B cell (primary cell): ENCODE measurements around the gene DSCAML1.

Experiments
- EZH2 ChIP-seq: IDR thresholded peaks from 2 replicates; pipeline ENCODE4 v1.6.1; 2012; ENCODE audit warnings: borderline replicate concordance, low read depth, mild to moderate bottlenecking, moderate library complexity, low read length; ENCODE audit not compliant: insufficient read depth, poor library complexity, severe bottlenecking
- TF ChIP-seq, protein P1 (sequence below): fragments of 200-600 bp; IDR thresholded peaks from one replicate; pipeline ENCODE4 v1.8.0; 2022; ENCODE audit warnings: antibody characterized with exemption, mild to moderate bottlenecking

DNA sequence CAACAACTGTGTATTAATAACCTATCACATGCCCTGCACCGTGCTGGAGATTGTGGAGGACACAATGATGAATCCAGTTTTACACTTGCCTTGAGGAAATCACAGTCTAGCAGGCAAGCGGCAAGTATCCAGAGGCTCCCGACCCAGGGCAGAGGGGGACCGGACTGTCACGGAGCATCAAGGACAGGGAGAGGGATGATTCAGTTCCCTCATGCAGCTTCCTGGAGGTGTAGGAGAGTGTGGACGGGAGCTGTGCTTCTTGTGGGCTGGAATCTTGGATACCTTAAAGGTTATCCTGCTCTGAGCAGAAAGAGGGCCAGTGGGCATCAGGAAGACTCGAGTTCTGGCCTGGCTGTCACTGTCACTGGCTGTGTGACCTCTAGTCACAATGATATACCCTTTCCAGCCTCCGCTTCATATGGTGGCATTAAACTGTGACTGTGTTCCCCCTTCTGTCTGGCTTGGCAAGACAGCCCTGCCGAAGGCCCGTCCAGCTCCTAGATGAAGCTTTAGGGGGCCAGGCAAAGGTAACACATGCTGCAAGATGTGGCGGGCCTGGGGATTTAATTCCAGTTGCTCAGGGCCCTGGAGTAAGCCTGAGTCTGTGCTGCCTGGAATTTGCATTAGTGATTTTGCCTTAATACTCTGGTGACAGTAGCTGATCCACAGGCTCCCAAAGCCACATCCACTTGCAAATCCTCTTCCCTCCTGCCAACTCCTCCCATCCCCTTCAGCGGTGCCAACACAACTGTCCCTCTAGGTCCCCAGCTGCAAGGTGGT, 162.8 kb downstream of the DSCAML1 start:
- TF ChIP-seq EZH2 = no peak
- TF ChIP-seq, protein P1, sequence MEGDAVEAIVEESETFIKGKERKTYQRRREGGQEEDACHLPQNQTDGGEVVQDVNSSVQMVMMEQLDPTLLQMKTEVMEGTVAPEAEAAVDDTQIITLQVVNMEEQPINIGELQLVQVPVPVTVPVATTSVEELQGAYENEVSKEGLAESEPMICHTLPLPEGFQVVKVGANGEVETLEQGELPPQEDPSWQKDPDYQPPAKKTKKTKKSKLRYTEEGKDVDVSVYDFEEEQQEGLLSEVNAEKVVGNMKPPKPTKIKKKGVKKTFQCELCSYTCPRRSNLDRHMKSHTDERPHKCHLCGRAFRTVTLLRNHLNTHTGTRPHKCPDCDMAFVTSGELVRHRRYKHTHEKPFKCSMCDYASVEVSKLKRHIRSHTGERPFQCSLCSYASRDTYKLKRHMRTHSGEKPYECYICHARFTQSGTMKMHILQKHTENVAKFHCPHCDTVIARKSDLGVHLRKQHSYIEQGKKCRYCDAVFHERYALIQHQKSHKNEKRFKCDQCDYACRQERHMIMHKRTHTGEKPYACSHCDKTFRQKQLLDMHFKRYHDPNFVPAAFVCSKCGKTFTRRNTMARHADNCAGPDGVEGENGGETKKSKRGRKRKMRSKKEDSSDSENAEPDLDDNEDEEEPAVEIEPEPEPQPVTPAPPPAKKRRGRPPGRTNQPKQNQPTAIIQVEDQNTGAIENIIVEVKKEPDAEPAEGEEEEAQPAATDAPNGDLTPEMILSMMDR = no peak
